Measurements from ENCODE around the gene USP22. TPM values are rescaled to one million over a fixed set of nuclear protein-coding genes. Genes with fewer than 3 reads are reported as not detected.

Gene USP22
- total and polyA plus RNA-seq, 2 donors (not counting 3 experiments of a cell fraction or from before 2014, with no cell fraction given), result 204 to 260 TPM

GRCh38 chr17:21017256-21017655 is 25.6 kb downstream of the USP22 start:
- peaks cover 17% of the 10 kb centered on the region for H4K20me1 ChIP-seq (replicated peaks; ENCODE audit: control insufficient read depth, extremely low read depth, insufficient read depth, low read length)
- no peak overlapping the region for H2AFZ ChIP-seq (ENCODE audit: low read depth, low read length)
- no peaks in the 10 kb centered on the region for H3K4me1 ChIP-seq (ENCODE audit: control insufficient read depth, extremely low read depth, insufficient read depth, low read length)
- no peak overlapping the region for H3K4me3 ChIP-seq (replicated peaks in 1 of 3; ENCODE audit: insufficient read depth in 1 of 3, low read depth in 1 of 3, low read length in 3 of 3)
- no peaks in the 10 kb centered on the region for H3K9me1 ChIP-seq (replicated peaks; ENCODE audit: control insufficient read depth, extremely low read depth, insufficient read depth, low read length)
- no peak overlapping the region for H3K4me2 ChIP-seq (ENCODE audit: insufficient read depth, low read length)
- H3K36me3 ChIP-seq (ENCODE audit: control insufficient read depth in 2 of 2, extremely low read depth in 1 of 2, insufficient read depth in 2 of 2, low read length in 2 of 2), result peaks cover 68 to 83% of the 10 kb centered on the region in 2 experiments
- intact Hi-C loops (cut with micrococcal nuclease) (no loop called here), dilution Hi-C loops (cut with MboI; ENCODE audit: extremely low pct_ligation_motif_present, low sequenced_read_pairs) (no loop called here)
- no peaks in the 10 kb centered on the region for H3K9me3 ChIP-seq (replicated peaks; ENCODE audit: control insufficient read depth, insufficient read depth, low read length)
- H3K9ac ChIP-seq (replicated peaks; ENCODE audit: extremely low read depth, insufficient read depth, low read length), result no peak overlapping the region
- H3K79me2 ChIP-seq (ENCODE audit: control insufficient read depth, insufficient read depth, low read length), result peaks cover 94% of the 10 kb centered on the region
- no peak for FAIRE-seq
- H3K27ac ChIP-seq (ENCODE audit: insufficient read depth, low read depth, low read length), result no peak overlapping the region
- CTCF ChIA-PET, result interaction anchor here (0.6 kb wide), 1 partner anchor 24 kb away, joined by 3 read pairs; no protein-coding TSS in a partner anchor
- BruUV-seq (replicated peaks), result no TSS peak
- POLR2A ChIA-PET, result interaction anchor here (1.5 kb wide), 1 partner anchor 26 kb away, joined by 3 read pairs; the partner anchor contains the start of gene USP22
- no peaks in the 10 kb centered on the region for H3K27me3 ChIP-seq (ENCODE audit: control insufficient read depth in 2 of 2, insufficient read depth in 2 of 2, low read length in 2 of 2)
- no peak for TF ChIP-seq FOS (IDR thresholded peaks at IDR 0.05; ENCODE audit: borderline replicate concordance, insufficient read depth, low read length)
- DNase-seq (ENCODE audit: low read depth, low spot score), result no peak

GRCh38 chr17:21016826-21017225 is 26.0 kb downstream of the USP22 start:
- Histone ChIP-seq H4K20me1 (replicated peaks; ENCODE audit: control insufficient read depth, extremely low read depth, insufficient read depth, low read length) (peaks cover 19% of the 10 kb centered on the region), H3K4me1 (ENCODE audit: control insufficient read depth, extremely low read depth, insufficient read depth, low read length) (no peaks in the 10 kb centered on the region), H3K9ac (replicated peaks; ENCODE audit: extremely low read depth, insufficient read depth, low read length) (no peak overlapping the region), H2AFZ (ENCODE audit: low read depth, low read length) (no peak overlapping the region), H3K36me3 (ENCODE audit: control insufficient read depth in 2 of 2, extremely low read depth in 1 of 2, insufficient read depth in 2 of 2, low read length in 2 of 2) (peaks cover 69 to 87% of the 10 kb centered on the region in 2 experiments), H3K27ac (ENCODE audit: insufficient read depth, low read depth, low read length) (no peak overlapping the region), H3K27me3 (ENCODE audit: control insufficient read depth in 2 of 2, insufficient read depth in 2 of 2, low read length in 2 of 2) (no peaks in the 10 kb centered on the region), H3K4me2 (ENCODE audit: insufficient read depth, low read length) (no peak overlapping the region), H3K4me3 (replicated peaks in 1 of 3; ENCODE audit: insufficient read depth in 1 of 3, low read depth in 1 of 3, low read length in 3 of 3) (no peak overlapping the region), H3K9me1 (replicated peaks; ENCODE audit: control insufficient read depth, extremely low read depth, insufficient read depth, low read length) (no peaks in the 10 kb centered on the region), H3K79me2 (ENCODE audit: control insufficient read depth, insufficient read depth, low read length) (peaks cover 94% of the 10 kb centered on the region), H3K9me3 (replicated peaks; ENCODE audit: control insufficient read depth, insufficient read depth, low read length) (no peaks in the 10 kb centered on the region)
- no peak for DNase-seq (ENCODE audit: low read depth, low spot score)
- TF ChIP-seq FOS (IDR thresholded peaks at IDR 0.05; ENCODE audit: borderline replicate concordance, insufficient read depth, low read length) (no peak), POLR2A (IDR thresholded peaks at IDR 0.05; ENCODE audit: low read depth, low read length) (no peak), CTCF (IDR thresholded peaks at IDR 0.05; ENCODE audit: extremely low read depth in 1 of 2, insufficient read depth in 1 of 2, low read depth in 1 of 2, low read length in 2 of 2) (no peak), GATA2 (IDR thresholded peaks at IDR 0.05; ENCODE audit: insufficient read depth, insufficient read length, low read depth, low read length) (no peak), POLR2AphosphoS5 (IDR thresholded peaks at IDR 0.05; ENCODE audit: insufficient read depth, low read depth, low read length) (no peak)
- no TSS peak for BruUV-seq (replicated peaks)
- intact Hi-C loops (cut with micrococcal nuclease), result no loop called here
- dilution Hi-C loops (cut with MboI; ENCODE audit: extremely low pct_ligation_motif_present, low sequenced_read_pairs), result no loop called here
- no peak for FAIRE-seq
- ChIA-PET CTCF (interaction anchor here (0.6 kb wide), 1 partner anchor 24 kb away, joined by 3 read pairs; no protein-coding TSS in a partner anchor), POLR2A (interaction anchor here (1.5 kb wide), 1 partner anchor 26 kb away, joined by 3 read pairs; the partner anchor contains the start of gene USP22)
